G401.6 (cell line): ENCODE measurements around the gene ADRM1.

Experiments used
- FAIRE-seq: peaks from 2 replicates; lab custom pipeline; 2012; peaks lifted over from hg19 to GRCh38; lab: Jason Lieb, UNC

The ADRM1 gene

GRCh38 chr20:62339647-62340062, 36.9 kb downstream of the ADRM1 start:
- no peak for FAIRE-seq

- FAIRE-seq, result no peak
Measured at GRCh38 chr20:62342910-62343309, 40.1 kb downstream of the ADRM1 start.

GRCh38 chr20:62344092-62344491, 41.3 kb downstream of the ADRM1 start:
- no peak for FAIRE-seq

- no peak for FAIRE-seq
Measured at GRCh38 chr20:62344782-62345181, 42.0 kb downstream of the ADRM1 start.

- FAIRE-seq, result no peak
Measured at GRCh38 chr20:62345681-62346370, 43.0 kb downstream of the ADRM1 start.

- no peak for FAIRE-seq
Measured at GRCh38 chr20:62346398-62347150, 43.8 kb downstream of the ADRM1 start.

- no peak for FAIRE-seq
Measured at GRCh38 chr20:62347151-62347404, 44.3 kb downstream of the ADRM1 start.

- FAIRE-seq, result no peak
Measured at GRCh38 chr20:62347445-62347844, 44.6 kb downstream of the ADRM1 start.

GRCh38 chr20:62348604-62349003, 45.8 kb downstream of the ADRM1 start:
- no peak for FAIRE-seq

GRCh38 chr20:62349556-62350097, 46.8 kb downstream of the ADRM1 start:
- FAIRE-seq, result no peak

GRCh38 chr20:62350098-62350628, 47.4 kb downstream of the ADRM1 start:
- no peak for FAIRE-seq

GRCh38 chr20:62350629-62351422, 48.0 kb downstream of the ADRM1 start:
- no peak for FAIRE-seq

GRCh38 chr20:62351469-62352401, 48.9 kb downstream of the ADRM1 start:
- FAIRE-seq, result no peak

- no peak for FAIRE-seq
Measured at GRCh38 chr20:62352402-62353288, 49.8 kb downstream of the ADRM1 start.

GRCh38 chr20:62353289-62354030, 50.7 kb downstream of the ADRM1 start:
- no peak for FAIRE-seq

- no peak for FAIRE-seq
Measured at GRCh38 chr20:62354031-62354808, 51.4 kb downstream of the ADRM1 start.

- no peak for FAIRE-seq
Measured at GRCh38 chr20:62354811-62355341, 52.1 kb downstream of the ADRM1 start.

- FAIRE-seq, result no peak
Measured at GRCh38 chr20:62355516-62355877, 52.7 kb downstream of the ADRM1 start.
